GM23248 (cell line): ENCODE results near the gene HOXA5. TPM values are rescaled to one million over a fixed set of nuclear protein-coding genes. Genes with fewer than 3 reads are reported as not detected.
A peak's percentile ranks its signal among the peaks of the same experiment; 100 is the strongest.

Experiments
- DNase-seq: peaks from one replicate; pipeline ENCODE4 v3.0.0-alpha.2; 2015
- H2AFZ ChIP-seq: fragments of 200-600 bp; sonication (generic); 2 replicates; pipeline ENCODE4 v1.6.1; 2016; ENCODE audit warnings: antibody characterized with exemption
- H3F3A ChIP-seq: fragments of 200-600 bp; sonication (generic); 2 replicates; pipeline ENCODE4 v1.6.1; 2016; ENCODE audit warnings: mild to moderate bottlenecking, antibody characterized with exemption, mixed run types; ENCODE audit not compliant: insufficient read depth
- H3K27ac ChIP-seq: fragments of 200-600 bp; sonication (generic); 2 replicates; pipeline ENCODE4 v1.5.1; 2016; ENCODE audit warnings: mild to moderate bottlenecking
- H3K27me3 ChIP-seq: fragments of 200-600 bp; sonication (generic); replicated peaks from 2 replicates; pipeline ENCODE4 v1.6.1; 2016; ENCODE audit warnings: mild to moderate bottlenecking; ENCODE audit not compliant: insufficient read depth
- H3K36me3 ChIP-seq: fragments of 200-600 bp; sonication (generic); 2 replicates; pipeline ENCODE4 v1.6.1; 2016; ENCODE audit warnings: low read depth, mild to moderate bottlenecking
- H3K4me1 ChIP-seq: fragments of 200-600 bp; sonication (generic); 2 replicates; pipeline ENCODE4 v1.6.1; 2016; ENCODE audit warnings: mild to moderate bottlenecking; ENCODE audit not compliant: insufficient read depth
- H3K4me2 ChIP-seq: fragments of 200-600 bp; sonication (generic); one replicate; pipeline ENCODE4 v1.6.1; 2016; ENCODE audit warnings: mild to moderate bottlenecking; ENCODE audit not compliant: unreplicated experiment
- H3K4me3 ChIP-seq: fragments of 200-600 bp; sonication (generic); 2 replicates; pipeline ENCODE4 v1.5.1; 2016; ENCODE audit warnings: mild to moderate bottlenecking
- H3K79me2 ChIP-seq: fragments of 200-600 bp; sonication (generic); 2 replicates; pipeline ENCODE4 v1.6.1; 2016; ENCODE audit warnings: mild to moderate bottlenecking; ENCODE audit not compliant: insufficient read depth
- H3K9ac ChIP-seq: fragments of 200-600 bp; sonication (generic); 2 replicates; pipeline ENCODE4 v1.6.1; 2016; ENCODE audit warnings: mild to moderate bottlenecking
- H3K9me2 ChIP-seq: fragments of 200-600 bp; sonication (generic); 2 replicates; pipeline ENCODE4 v1.6.1; 2016; ENCODE audit warnings: mixed run types, mild to moderate bottlenecking, moderate library complexity; ENCODE audit not compliant: insufficient read depth
- H3K9me3 ChIP-seq: fragments of 200-600 bp; sonication (generic); one replicate; pipeline ENCODE4 v1.6.1; 2017; ENCODE audit warnings: low read depth
- H4K20me1 ChIP-seq: fragments of 200-600 bp; sonication (generic); 2 replicates; pipeline ENCODE4 v1.6.0; 2016; ENCODE audit not compliant: insufficient read depth
- EZH2 ChIP-seq: fragments of 200-600 bp; sonication (generic); IDR thresholded peaks from 2 replicates; pipeline ENCODE4 v1.6.1; 2018; ENCODE audit warnings: antibody characterized with exemption, mild to moderate bottlenecking; ENCODE audit not compliant: insufficient read depth, poor library complexity, severe bottlenecking
- EZH2phosphoT487 ChIP-seq: fragments of 200-600 bp; sonication (generic); IDR thresholded peaks from 2 replicates; pipeline ENCODE4 v1.6.1; 2018; ENCODE audit warnings: antibody characterized with exemption, moderate library complexity, mild to moderate bottlenecking, low read depth; ENCODE audit not compliant: insufficient read depth
- WGBS, 2 experiments: methylation state at CpG; one replicate each; pipeline ENCODE4 v1.1.6; 2015 to 2017; ENCODE audit warnings: low lambda C conversion rate in 2 of 2, low coverage in 1 of 2; ENCODE audit errors: missing lambda C conversion rate in 2 of 2; 5-methylcytosine and 5-hydroxymethylcytosine counted together
- in situ Hi-C: fragments of 300-500 bp; cut with MboI; formaldehyde crosslinking; loops from 2 replicates; pipeline ENCODE4 v1.15.0; 2020
- polyA plus RNA-seq: library from polyadenylated mRNA; unstranded; fragments of >200 nt; fragmentation: Nextera tagmentation; extraction: Ambion mirVana; gene quantifications from 2 replicates; pipeline ENCODE4 v1.2.1, GENCODE V29; 2016
- total RNA-seq: library from RNA; depleted of rRNA; stranded (reverse); fragments of >200 nt; shearing (Covaris generic); gene quantifications from 2 replicates; pipeline ENCODE4 v1.2.3, GENCODE V29; 2014

HOXA5 gene
- total and polyA plus RNA-seq, 2 experiments from 2014 or later = 1.9 to 4.0 TPM

DNA sequence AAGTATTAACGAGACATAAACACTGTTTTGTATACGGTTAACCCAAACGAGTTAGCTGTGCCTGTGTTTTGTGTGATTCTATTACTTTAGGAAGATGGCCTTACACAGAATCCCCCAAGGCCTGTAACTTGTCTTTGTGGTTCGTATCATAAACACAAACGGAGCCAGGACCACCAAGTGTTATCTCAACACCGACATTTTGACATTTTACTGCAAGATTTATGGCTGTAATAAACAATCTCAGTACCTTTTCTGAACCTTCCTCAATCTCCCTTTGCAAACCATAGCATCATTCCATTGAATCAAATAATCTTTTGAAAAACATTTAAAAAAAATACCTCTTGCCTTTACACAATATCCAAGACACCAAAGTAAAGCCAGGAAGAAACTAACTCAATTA is 10.5 kb downstream of the HOXA5 start:
- no peak overlapping the region for H2AFZ ChIP-seq
- TF ChIP-seq EZH2 = no peak
- no peak for TF ChIP-seq EZH2phosphoT487
- H3K27me3 ChIP-seq = no peaks in the 10 kb centered on the region
- in situ Hi-C loops = no loop called here
- H3F3A ChIP-seq = peaks cover 39% of the 10 kb centered on the region
- H3K9me3 ChIP-seq = no peaks in the 10 kb centered on the region
- H3K36me3 ChIP-seq = peaks cover 7% of the 10 kb centered on the region; the same call in 1 of the 2 replicates
- H4K20me1 ChIP-seq = no peaks in the 10 kb centered on the region
- 81 to 83% methylated on average over 6 of the region's 6 CpGs for WGBS, 2 experiments
- no peak overlapping the region for H3K9ac ChIP-seq
- H3K4me1 ChIP-seq = peaks cover 23% of the 10 kb centered on the region
- peaks cover 70% of the 10 kb centered on the region for H3K79me2 ChIP-seq
- H3K27ac ChIP-seq = no peak overlapping the region
- H3K9me2 ChIP-seq = no peaks in the 10 kb centered on the region
- DNase-seq = no peak
- H3K4me2 ChIP-seq = no peak overlapping the region
- no peak overlapping the region for H3K4me3 ChIP-seq

DNA sequence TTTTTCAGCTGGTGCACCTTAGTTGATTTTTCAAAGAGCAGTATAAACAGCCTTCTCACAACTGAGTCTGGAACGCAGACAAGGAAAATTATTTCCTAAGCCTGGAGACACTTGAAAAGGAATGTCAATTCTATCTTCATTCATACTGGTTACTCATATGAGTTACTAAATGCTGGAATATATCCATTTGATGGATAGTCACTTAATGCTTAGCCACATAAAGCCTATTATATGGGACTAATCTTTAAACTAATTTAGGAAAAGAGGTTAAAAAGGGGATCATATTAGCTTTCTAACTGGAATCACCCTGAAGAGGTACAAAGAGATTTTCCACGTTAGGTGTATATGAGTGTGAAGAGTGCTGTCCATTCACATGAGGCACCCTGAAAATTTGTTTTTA is 11.3 kb downstream of the HOXA5 start:
- in situ Hi-C loops = no loop called here
- peaks cover 69% of the 10 kb centered on the region for H3K79me2 ChIP-seq
- no peak overlapping the region for H2AFZ ChIP-seq
- H3K9me3 ChIP-seq = no peaks in the 10 kb centered on the region
- H3F3A ChIP-seq = peaks cover 39% of the 10 kb centered on the region
- 0 out of 2 replicates have a peak, but pooled peaks cover under 1% of the 10 kb centered on the region for H3K36me3 ChIP-seq
- H3K9me2 ChIP-seq = no peaks in the 10 kb centered on the region
- no peak overlapping the region for H3K9ac ChIP-seq
- DNase-seq = no peak
- peaks cover 23% of the 10 kb centered on the region for H3K4me1 ChIP-seq
- H3K4me3 ChIP-seq = no peak overlapping the region
- no peaks in the 10 kb centered on the region for H4K20me1 ChIP-seq
- WGBS, 2 experiments = 95 to 98% methylated on average over 2 of the region's 2 CpGs
- no peak for TF ChIP-seq EZH2
- no peak for TF ChIP-seq EZH2phosphoT487
- no peaks in the 10 kb centered on the region for H3K27me3 ChIP-seq
- H3K4me2 ChIP-seq = no peak overlapping the region
- no peak overlapping the region for H3K27ac ChIP-seq

DNA sequence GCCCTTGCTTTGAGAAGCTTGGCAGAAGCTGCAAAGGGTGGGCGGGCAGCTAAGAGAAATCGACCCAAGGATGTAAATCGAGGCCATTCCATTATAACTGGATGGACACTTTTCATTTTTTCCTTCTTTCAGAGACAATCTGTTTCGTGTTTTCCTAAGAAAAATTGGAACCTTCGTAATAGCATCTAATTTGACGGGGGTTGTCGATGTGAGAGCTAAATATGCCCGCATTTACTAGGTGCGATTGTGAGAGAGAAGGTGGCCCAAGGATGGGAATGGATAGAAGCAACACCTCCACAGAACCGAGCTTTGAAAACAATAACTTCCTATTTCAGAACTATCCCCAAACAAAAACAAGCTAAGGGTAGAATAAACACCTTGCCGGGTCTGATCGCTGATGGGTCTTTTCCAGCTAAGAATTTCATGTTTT is 12.1 kb downstream of the HOXA5 start:
- in situ Hi-C loops = no loop called here
- H3K27me3 ChIP-seq = no peaks in the 10 kb centered on the region
- no peaks in the 10 kb centered on the region for H3K9me3 ChIP-seq
- H3F3A ChIP-seq = peaks cover 39% of the 10 kb centered on the region
- H3K9me2 ChIP-seq = no peaks in the 10 kb centered on the region
- H3K79me2 ChIP-seq = peaks cover 61% of the 10 kb centered on the region
- H3K27ac ChIP-seq = peak overlapping the region; percentile 70
- no peak for TF ChIP-seq EZH2phosphoT487
- TF ChIP-seq EZH2 = no peak
- H3K4me1 ChIP-seq = peaks cover 23% of the 10 kb centered on the region
- 16 to 18% methylated on average over 12 of the region's 12 CpGs for WGBS, 2 experiments
- H4K20me1 ChIP-seq = no peaks in the 10 kb centered on the region
- peak overlapping the region; percentile 80 for H3K4me2 ChIP-seq
- peak overlapping the region; percentile 78 for H3K4me3 ChIP-seq
- H2AFZ ChIP-seq = peak overlapping the region; percentile 78
- DNase-seq = peak; percentile 58
- H3K9ac ChIP-seq = peak overlapping the region; percentile 89
- no peaks in the 10 kb centered on the region for H3K36me3 ChIP-seq

DNA sequence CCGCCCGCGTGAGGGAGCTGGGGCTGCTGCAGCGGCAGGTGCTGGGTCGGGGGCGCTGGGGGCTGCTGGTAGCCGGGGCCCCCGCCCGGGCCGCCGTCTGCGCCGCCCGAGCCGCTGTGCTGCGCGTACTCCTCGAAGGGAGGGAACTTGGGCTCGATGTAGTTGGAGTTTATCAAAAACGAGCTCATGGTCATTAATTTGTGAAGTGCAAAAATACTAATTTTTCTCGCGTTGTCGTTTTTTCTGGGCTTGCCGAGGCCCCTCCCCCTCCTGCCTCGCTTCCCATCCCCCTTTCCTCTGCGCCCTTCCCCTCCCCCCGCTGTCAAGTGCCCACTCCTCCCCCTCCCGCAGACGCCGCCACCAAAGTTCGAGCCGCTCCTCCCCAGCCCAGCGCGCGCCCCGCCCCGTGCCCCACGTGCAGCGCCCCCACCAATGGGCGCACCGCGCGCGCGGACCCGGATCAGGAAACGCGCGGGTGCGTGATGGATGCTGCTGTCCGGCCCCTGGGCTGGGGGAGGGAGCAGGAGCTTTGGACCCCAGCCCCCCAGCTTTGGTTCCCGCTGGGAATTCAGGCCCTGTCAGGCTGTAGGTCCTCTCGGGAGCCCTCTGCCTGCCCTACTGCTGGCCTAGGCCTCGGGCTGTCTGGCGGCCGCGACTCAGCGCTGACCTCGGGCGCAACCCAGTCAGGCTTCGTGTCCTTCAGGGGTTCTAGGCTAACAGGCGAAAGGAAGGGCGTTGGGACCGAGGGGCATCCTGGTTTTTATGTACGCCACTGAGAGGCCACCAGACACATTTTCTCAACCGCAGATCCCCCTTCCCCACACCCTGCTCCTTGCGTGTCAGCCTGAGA is 12.7 kb downstream of the HOXA5 start, which contains the start of gene HOXA4:
TSS of gene HOXA4 (minus strand) at position 218 of the 850 bp plus-strand sequence. CDS start at position 194, 24 bp downstream.
- Histone ChIP-seq H4K20me1 (no peaks in the 10 kb centered on the region), H3K9me2 (no peaks in the 10 kb centered on the region), H3K4me1 (peaks cover 23% of the 10 kb centered on the region), H3K27me3 (no peaks in the 10 kb centered on the region), H3K36me3 (no peaks in the 10 kb centered on the region), H3K79me2 (peaks cover 55% of the 10 kb centered on the region), H3K9me3 (no peaks in the 10 kb centered on the region), H3K4me3 (peak within 1 kb of the TSS; percentile 78), H3F3A (peaks cover 37% of the 10 kb centered on the region), H2AFZ (peak within 1 kb of the TSS; percentile 79), H3K27ac (peak within 1 kb of the TSS; percentile 70), H3K4me2 (peak within 1 kb of the TSS; percentile 80), H3K9ac (peak within 1 kb of the TSS; percentile 89)
- DNase-seq = peak; percentile 98
- no peak for TF ChIP-seq EZH2phosphoT487
- TF ChIP-seq EZH2 = no peak
- in situ Hi-C loops = no loop called here
- WGBS, 2 experiments = 2 to 3% methylated on average over 53 to 60 of the region's 67 CpGs
